PC-9 (cell line): Measurements from ENCODE around the gene FBN1.

ENCODE experiments used
- EZH2 ChIP-seq: fragments of 200-600 bp; sonication (generic); IDR thresholded peaks from 2 replicates; pipeline ENCODE4 v1.8.0; 2017; ENCODE audit warnings: antibody characterized with exemption, low read depth
- TF ChIP-seq, protein P1 (sequence below): fragments of 200-600 bp; sonication (generic); conservative IDR thresholded peaks from 2 replicates; pipeline ENCODE4 v1.6.1; 2017; ENCODE audit warnings: mixed run types, antibody characterized with exemption, mild to moderate bottlenecking, moderate library complexity

DNA sequence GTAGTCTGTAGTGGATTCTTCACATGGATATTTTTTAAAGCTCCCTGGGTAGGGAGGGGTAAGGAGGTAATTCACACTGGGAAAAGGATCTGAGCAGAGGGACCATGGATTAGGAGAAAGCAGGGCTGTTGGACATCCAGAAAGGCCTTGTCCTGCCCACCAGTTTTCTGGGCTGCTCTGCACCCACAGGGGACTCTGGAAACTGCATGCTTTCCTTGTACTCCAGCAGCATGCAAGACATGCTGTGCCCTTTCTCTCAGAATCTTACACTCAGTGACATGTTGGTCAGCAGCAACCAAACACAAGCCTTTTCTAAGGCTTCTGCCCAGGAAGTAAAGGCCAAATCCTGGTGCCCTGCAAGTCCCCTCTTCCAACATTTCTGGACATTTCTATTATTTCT lies 2.5 kb upstream of the FBN1 start:
- TF ChIP-seq EZH2, result no peak
- TF ChIP-seq, protein P1, sequence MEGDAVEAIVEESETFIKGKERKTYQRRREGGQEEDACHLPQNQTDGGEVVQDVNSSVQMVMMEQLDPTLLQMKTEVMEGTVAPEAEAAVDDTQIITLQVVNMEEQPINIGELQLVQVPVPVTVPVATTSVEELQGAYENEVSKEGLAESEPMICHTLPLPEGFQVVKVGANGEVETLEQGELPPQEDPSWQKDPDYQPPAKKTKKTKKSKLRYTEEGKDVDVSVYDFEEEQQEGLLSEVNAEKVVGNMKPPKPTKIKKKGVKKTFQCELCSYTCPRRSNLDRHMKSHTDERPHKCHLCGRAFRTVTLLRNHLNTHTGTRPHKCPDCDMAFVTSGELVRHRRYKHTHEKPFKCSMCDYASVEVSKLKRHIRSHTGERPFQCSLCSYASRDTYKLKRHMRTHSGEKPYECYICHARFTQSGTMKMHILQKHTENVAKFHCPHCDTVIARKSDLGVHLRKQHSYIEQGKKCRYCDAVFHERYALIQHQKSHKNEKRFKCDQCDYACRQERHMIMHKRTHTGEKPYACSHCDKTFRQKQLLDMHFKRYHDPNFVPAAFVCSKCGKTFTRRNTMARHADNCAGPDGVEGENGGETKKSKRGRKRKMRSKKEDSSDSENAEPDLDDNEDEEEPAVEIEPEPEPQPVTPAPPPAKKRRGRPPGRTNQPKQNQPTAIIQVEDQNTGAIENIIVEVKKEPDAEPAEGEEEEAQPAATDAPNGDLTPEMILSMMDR, result no peak
